HepG2 (cell line): ENCODE measurements around the gene FURIN. TPM values are rescaled to one million over a fixed set of nuclear protein-coding genes. Genes with fewer than 3 reads are reported as not detected.

Experiments
- CBFB ChIP-seq: sonication (generic); formaldehyde crosslinking; IDR thresholded peaks from 2 replicates; pipeline ENCODE4 v1.4.0; 2020; ENCODE audit warnings: missing genetic modification reagents
- ISX ChIP-seq: sonication (generic); formaldehyde crosslinking; conservative IDR thresholded peaks from 2 replicates; pipeline ENCODE4 v1.5.0; 2020; ENCODE audit warnings: missing genetic modification reagents
- MED8 ChIP-seq: sonication (generic); formaldehyde crosslinking; IDR thresholded peaks from 2 replicates; pipeline ENCODE4 v1.8.1; 2023; ENCODE audit warnings: mild to moderate bottlenecking, missing genetic modification reagents; ENCODE audit not compliant: insufficient replicate concordance
- NFATC3 ChIP-seq: sonication (generic); formaldehyde crosslinking; IDR thresholded peaks from 2 replicates; pipeline ENCODE4 v1.5.1; 2020; ENCODE audit warnings: mild to moderate bottlenecking, missing genetic modification reagents
- PITX1 ChIP-seq: sonication (generic); formaldehyde crosslinking; IDR thresholded peaks from 2 replicates; pipeline ENCODE4 v1.5.1; 2020; ENCODE audit warnings: mild to moderate bottlenecking, missing genetic modification reagents
- RFX5 ChIP-seq: IDR thresholded peaks from 2 replicates; pipeline ENCODE4 v1.6.1; 2011; ENCODE audit warnings: low read depth, low read length, improper control_type of control experiment
- ZFP90 ChIP-seq: sonication (generic); formaldehyde crosslinking; IDR thresholded peaks from 2 replicates; pipeline ENCODE4 v1.8.0; 2022; ENCODE audit warnings: missing genetic modification reagents, mild to moderate bottlenecking, inconsistent platforms, borderline replicate concordance
- ZNF138 ChIP-seq: sonication (generic); formaldehyde crosslinking; IDR thresholded peaks from 2 replicates; pipeline ENCODE4 v1.5.0; 2020; ENCODE audit warnings: mild to moderate bottlenecking, low read depth, missing genetic modification reagents
- ZNF251 ChIP-seq: sonication (generic); formaldehyde crosslinking; IDR thresholded peaks from 2 replicates; pipeline ENCODE4 v1.9.0; 2021; ENCODE audit warnings: mild to moderate bottlenecking, missing genetic modification reagents
- ZNF724P ChIP-seq: sonication (generic); formaldehyde crosslinking; IDR thresholded peaks from 2 replicates; pipeline ENCODE4 v1.8.0; 2022; ENCODE audit warnings: missing genetic modification reagents, borderline replicate concordance
- ZSCAN30 ChIP-seq: sonication (generic); formaldehyde crosslinking; IDR thresholded peaks from 2 replicates; pipeline ENCODE4 v1.5.0; 2020; ENCODE audit warnings: mild to moderate bottlenecking, missing genetic modification reagents
- polyA plus RNA-seq, 8 experiments: library from polyadenylated mRNA; depleted of rRNA in 3 of 8; stranded (reverse) in 7 of 8; unstranded in 1 of 8; fragments of >200 nt; fragmentation: Illumina TruSeq in 4 of 8; extraction: Trizol in 4 of 8; gene quantifications; 2 replicates each; pipeline versions ENCODE4 v1.2.1 to v1.2.3, GENCODE V29; 2011 to 2016; ENCODE audit warnings: low read depth in 4 of 8, missing spikeins in 1 of 8, mixed read lengths in 1 of 8; ENCODE audit not compliant: insufficient read depth in 1 of 8
- total RNA-seq, 5 experiments: library from RNA; depleted of rRNA; stranded (reverse); fragments of >200 nt; fragmentation: Illumina TruSeq; extraction: Trizol; gene quantifications; 2 replicates each; pipeline ENCODE4 v1.2.3, GENCODE V29; 2016; ENCODE audit warnings: low read depth in 1 of 5
- TF ChIP-seq, protein P1 (sequence below): sonication (generic); formaldehyde crosslinking; IDR thresholded peaks from 2 replicates; pipeline ENCODE4 v1.5.1; 2020; ENCODE audit warnings: mild to moderate bottlenecking, missing genetic modification reagents, borderline replicate concordance
- TF ChIP-seq, protein P2 (sequence below): IDR thresholded peaks from 2 replicates; pipeline ENCODE4 v1.6.1; 2016; ENCODE audit warnings: mild to moderate bottlenecking, missing biosample characterization, missing genetic modification reagents
- TF ChIP-seq, protein P3 (sequence below): IDR thresholded peaks from 2 replicates; pipeline ENCODE4 v1.6.1; 2016
- TF ChIP-seq, protein P4 (sequence below): IDR thresholded peaks from 2 replicates; pipeline ENCODE4 v1.6.1; 2016; ENCODE audit warnings: low read depth, borderline replicate concordance
- TF ChIP-seq, protein P5 (sequence below): IDR thresholded peaks from 2 replicates; pipeline ENCODE4 v1.4.0; 2020; ENCODE audit warnings: mild to moderate bottlenecking, missing genetic modification reagents
- TF ChIP-seq, protein P6 (sequence below): sonication (generic); formaldehyde crosslinking; IDR thresholded peaks from 2 replicates; pipeline ENCODE4 v1.4.0; 2020; ENCODE audit warnings: missing genetic modification reagents

FURIN gene
- total and polyA plus RNA-seq, 2 of the 13 experiments (the other 11 are each of a cell fraction or from before 2014, with no cell fraction given): 15.2 to 17.4 TPM

DNA sequence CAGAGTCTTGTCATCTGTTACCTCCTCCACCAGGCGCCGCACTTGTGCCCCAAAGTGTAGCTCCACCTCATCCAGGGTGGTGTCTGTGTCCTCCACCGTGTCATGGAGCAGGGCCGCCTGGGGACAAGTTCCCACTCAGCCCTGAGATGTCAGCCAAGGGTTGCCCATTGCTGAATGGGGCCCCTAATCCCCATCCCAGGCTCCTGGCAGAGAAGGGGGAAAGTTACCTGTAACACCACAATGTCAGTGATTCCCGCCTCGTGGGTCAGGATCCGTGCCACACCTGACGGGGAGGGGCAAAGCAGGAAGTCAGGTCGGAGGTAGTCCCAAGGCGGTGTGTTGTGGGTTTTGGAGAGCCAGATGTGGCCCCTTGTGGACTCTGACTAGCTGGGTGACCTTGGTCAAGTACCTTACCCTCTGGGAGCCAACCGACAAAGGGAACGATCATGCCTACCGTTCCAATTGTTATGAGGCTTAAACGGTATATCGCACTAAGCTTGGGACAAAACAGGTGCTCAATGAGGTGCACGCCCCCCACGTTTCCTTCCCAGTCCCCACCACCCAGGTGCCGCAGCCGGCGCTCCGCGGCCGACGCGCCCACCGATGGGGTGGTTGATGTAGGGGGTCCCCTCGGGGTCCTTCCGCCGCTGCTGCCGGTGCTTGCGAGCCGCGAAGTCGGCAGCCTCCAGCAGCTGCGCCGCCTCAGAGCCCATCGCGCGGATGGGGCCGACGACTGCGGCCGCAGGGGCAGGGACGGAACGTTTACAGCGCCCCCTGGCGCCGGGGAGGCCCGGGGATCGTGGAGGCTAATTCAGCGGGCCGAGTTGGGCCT, 63.7 kb downstream of the FURIN start, which contains the start of gene HDDC3 (continued):
- TF ChIP-seq, protein P1, sequence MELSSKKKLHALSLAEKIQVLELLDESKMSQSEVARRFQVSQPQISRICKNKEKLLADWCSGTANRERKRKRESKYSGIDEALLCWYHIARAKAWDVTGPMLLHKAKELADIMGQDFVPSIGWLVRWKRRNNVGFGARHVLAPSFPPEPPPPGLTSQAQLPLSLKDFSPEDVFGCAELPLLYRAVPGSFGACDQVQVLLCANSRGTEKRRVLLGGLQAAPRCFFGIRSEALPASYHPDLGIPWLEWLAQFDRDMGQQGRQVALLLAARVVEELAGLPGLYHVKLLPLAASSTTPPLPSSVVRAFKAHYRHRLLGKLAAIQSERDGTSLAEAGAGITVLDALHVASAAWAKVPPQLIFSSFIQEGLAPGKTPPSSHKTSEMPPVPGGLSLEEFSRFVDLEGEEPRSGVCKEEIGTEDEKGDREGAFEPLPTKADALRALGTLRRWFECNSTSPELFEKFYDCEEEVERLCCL (CRISPR knock-in tag): no peak; the same call in 1 of the 2 replicates
- TF ChIP-seq NFATC3 (CRISPR knock-in tag): no peak
- TF ChIP-seq, protein P2, sequence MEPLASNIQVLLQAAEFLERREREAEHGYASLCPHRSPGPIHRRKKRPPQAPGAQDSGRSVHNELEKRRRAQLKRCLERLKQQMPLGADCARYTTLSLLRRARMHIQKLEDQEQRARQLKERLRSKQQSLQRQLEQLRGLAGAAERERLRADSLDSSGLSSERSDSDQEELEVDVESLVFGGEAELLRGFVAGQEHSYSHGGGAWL (CRISPR knock-in tag): peak; percentile 83; the same call in 1 of the 2 replicates
- TF ChIP-seq, protein P3, sequence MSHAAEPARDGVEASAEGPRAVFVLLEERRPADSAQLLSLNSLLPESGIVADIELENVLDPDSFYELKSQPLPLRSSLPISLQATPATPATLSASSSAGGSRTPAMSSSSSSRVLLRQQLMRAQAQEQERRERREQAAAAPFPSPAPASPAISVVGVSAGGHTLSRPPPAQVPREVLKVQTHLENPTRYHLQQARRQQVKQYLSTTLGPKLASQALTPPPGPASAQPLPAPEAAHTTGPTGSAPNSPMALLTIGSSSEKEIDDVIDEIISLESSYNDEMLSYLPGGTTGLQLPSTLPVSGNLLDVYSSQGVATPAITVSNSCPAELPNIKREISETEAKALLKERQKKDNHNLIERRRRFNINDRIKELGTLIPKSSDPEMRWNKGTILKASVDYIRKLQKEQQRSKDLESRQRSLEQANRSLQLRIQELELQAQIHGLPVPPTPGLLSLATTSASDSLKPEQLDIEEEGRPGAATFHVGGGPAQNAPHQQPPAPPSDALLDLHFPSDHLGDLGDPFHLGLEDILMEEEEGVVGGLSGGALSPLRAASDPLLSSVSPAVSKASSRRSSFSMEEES (CRISPR knock-in tag): peak; percentile 22; the same call in 1 of the 2 replicates
- TF ChIP-seq ZSCAN30 (CRISPR knock-in tag): no peak
- TF ChIP-seq, protein P4, sequence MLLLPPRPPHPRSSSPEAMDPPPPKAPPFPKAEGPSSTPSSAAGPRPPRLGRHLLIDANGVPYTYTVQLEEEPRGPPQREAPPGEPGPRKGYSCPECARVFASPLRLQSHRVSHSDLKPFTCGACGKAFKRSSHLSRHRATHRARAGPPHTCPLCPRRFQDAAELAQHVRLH (CRISPR knock-in tag): peak; percentile 84
- peak; percentile 78; the same call in 1 of the 2 replicates for TF ChIP-seq CBFB (CRISPR knock-in tag)
- TF ChIP-seq ZNF724P (CRISPR knock-in tag): no peak
- TF ChIP-seq ZFP90: no peak; the same call in 1 of the 2 replicates
- TF ChIP-seq MED8 (CRISPR knock-in tag): peak; percentile 86
- no peak for TF ChIP-seq ISX (CRISPR knock-in tag)
- no peak for TF ChIP-seq ZNF251
- TF ChIP-seq, protein P5, sequence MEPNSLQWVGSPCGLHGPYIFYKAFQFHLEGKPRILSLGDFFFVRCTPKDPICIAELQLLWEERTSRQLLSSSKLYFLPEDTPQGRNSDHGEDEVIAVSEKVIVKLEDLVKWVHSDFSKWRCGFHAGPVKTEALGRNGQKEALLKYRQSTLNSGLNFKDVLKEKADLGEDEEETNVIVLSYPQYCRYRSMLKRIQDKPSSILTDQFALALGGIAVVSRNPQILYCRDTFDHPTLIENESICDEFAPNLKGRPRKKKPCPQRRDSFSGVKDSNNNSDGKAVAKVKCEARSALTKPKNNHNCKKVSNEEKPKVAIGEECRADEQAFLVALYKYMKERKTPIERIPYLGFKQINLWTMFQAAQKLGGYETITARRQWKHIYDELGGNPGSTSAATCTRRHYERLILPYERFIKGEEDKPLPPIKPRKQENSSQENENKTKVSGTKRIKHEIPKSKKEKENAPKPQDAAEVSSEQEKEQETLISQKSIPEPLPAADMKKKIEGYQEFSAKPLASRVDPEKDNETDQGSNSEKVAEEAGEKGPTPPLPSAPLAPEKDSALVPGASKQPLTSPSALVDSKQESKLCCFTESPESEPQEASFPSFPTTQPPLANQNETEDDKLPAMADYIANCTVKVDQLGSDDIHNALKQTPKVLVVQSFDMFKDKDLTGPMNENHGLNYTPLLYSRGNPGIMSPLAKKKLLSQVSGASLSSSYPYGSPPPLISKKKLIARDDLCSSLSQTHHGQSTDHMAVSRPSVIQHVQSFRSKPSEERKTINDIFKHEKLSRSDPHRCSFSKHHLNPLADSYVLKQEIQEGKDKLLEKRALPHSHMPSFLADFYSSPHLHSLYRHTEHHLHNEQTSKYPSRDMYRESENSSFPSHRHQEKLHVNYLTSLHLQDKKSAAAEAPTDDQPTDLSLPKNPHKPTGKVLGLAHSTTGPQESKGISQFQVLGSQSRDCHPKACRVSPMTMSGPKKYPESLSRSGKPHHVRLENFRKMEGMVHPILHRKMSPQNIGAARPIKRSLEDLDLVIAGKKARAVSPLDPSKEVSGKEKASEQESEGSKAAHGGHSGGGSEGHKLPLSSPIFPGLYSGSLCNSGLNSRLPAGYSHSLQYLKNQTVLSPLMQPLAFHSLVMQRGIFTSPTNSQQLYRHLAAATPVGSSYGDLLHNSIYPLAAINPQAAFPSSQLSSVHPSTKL: peak; percentile 78
- TF ChIP-seq, protein P6, sequence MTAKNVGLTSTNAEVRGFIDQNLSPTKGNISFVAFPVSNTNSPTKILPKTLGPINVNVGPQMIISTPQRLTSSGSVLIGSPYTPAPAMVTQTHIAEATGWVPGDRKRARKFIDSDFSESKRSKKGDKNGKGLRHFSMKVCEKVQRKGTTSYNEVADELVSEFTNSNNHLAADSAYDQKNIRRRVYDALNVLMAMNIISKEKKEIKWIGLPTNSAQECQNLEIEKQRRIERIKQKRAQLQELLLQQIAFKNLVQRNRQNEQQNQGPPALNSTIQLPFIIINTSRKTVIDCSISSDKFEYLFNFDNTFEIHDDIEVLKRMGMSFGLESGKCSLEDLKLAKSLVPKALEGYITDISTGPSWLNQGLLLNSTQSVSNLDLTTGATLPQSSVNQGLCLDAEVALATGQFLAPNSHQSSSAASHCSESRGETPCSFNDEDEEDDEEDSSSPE: peak; percentile 64
- TF ChIP-seq RFX5: peak; percentile 59
- TF ChIP-seq ZNF138 (CRISPR knock-in tag): peak; percentile 80; the same call in 1 of the 2 replicates
- 0 out of 2 replicates have a peak, but pooled peaks have one; percentile 10 for TF ChIP-seq PITX1 (CRISPR knock-in tag)
